ENCODE results near the gene SCYGR5.

DNA sequence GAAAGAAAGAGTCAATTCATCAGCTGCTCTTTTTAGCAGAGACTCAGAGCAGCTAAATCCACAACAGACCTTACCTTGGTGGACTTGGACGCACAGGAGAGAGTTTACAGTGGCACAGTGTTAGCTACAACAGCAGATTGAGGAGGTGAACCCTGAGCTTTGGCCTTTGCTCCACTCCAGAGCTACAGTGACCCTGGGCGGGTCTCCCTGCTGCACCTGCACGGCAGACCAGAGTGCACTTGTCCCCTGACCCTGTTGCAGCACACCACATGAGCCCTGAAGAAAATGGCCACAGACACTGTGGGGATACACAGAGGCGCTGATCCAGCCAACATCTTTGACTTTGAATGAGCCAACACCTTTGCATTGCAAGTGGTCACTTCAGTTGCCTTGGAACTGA is 40.3 kb downstream of the SCYGR5 start:
- TF ChIP-seq, protein P1, sequence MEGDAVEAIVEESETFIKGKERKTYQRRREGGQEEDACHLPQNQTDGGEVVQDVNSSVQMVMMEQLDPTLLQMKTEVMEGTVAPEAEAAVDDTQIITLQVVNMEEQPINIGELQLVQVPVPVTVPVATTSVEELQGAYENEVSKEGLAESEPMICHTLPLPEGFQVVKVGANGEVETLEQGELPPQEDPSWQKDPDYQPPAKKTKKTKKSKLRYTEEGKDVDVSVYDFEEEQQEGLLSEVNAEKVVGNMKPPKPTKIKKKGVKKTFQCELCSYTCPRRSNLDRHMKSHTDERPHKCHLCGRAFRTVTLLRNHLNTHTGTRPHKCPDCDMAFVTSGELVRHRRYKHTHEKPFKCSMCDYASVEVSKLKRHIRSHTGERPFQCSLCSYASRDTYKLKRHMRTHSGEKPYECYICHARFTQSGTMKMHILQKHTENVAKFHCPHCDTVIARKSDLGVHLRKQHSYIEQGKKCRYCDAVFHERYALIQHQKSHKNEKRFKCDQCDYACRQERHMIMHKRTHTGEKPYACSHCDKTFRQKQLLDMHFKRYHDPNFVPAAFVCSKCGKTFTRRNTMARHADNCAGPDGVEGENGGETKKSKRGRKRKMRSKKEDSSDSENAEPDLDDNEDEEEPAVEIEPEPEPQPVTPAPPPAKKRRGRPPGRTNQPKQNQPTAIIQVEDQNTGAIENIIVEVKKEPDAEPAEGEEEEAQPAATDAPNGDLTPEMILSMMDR (conservative IDR thresholded peaks at IDR 0.05; ENCODE audit: low read depth in 2 of 2): no peak
- TF ChIP-seq POLR2AphosphoS5 (IDR thresholded peaks at IDR 0.05; ENCODE audit: low read depth) (no peak), EZH2 (IDR thresholded peaks at IDR 0.05; ENCODE audit: low read depth, unreplicated experiment) (no peak)
